ENCODE measurements around the gene SKA1.

Gene SKA1

GRCh38 chr18:50360611-50361010 is 14.2 kb upstream of the SKA1 start:
- Mint-ChIP-seq H3K4me3 (no peak overlapping the region), H3K27ac (no peak overlapping the region), H3K36me3 (ENCODE audit: insufficient read depth) (no peaks in the 10 kb centered on the region), H3K9me3 (no peaks in the 10 kb centered on the region), H3K4me1 (ENCODE audit: low read depth in 2 of 2) (peaks cover 6 to 8% of the 10 kb centered on the region in 2 donors), H3K27me3 (peaks cover 1 to 36% of the 10 kb centered on the region in 2 donors)
- ATAC-seq (replicated peaks), result no peak
- DNase-seq, result no peak

DNA sequence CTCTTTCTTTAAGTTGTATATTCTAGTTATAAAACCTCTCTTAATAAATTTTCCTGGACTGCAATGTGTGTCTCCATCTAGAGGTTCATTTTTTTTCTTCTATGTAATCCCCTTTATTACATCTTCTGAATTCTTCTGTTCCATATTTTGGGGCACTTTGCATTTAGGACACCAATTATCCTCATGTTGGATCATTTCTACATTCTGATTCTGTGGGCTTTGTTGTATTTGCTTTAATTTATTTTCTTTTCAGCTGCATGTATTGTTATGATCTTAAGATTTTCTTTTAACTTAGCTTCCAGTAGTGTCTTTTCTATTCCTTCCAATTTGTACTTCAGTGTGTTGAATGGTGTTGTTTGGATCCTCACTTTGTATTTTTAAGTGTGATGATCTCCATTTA is 5.2 kb upstream of the SKA1 start:
- no peaks in the 10 kb centered on the region for H3K4me1 Mint-ChIP-seq (ENCODE audit: low read depth in 2 of 2)
- peaks cover 53 to 62% of the 10 kb centered on the region in 2 donors for H3K27me3 Mint-ChIP-seq
- no peak overlapping the region for H3K27ac Mint-ChIP-seq
- H3K36me3 Mint-ChIP-seq (ENCODE audit: insufficient read depth), result peaks cover 3% of the 10 kb centered on the region
- ATAC-seq (replicated peaks) (no peak), DNase-seq (no peak)
- H3K4me3 Mint-ChIP-seq, result no peak overlapping the region
- peaks cover 3 to 5% of the 10 kb centered on the region in 2 donors for H3K9me3 Mint-ChIP-seq

- H3K27ac Mint-ChIP-seq, result no peak overlapping the region
- peaks cover 3 to 5% of the 10 kb centered on the region in 2 donors for H3K9me3 Mint-ChIP-seq
- H3K4me3 Mint-ChIP-seq, result no peak overlapping the region
- DNase-seq (no peak), ATAC-seq (replicated peaks) (no peak)
- peaks cover 6% of the 10 kb centered on the region for H3K36me3 Mint-ChIP-seq (ENCODE audit: insufficient read depth)
- peaks cover 31 to 37% of the 10 kb centered on the region in 2 donors for H3K27me3 Mint-ChIP-seq
- peaks cover 0 to 4% of the 10 kb centered on the region in 2 donors for H3K4me1 Mint-ChIP-seq (ENCODE audit: low read depth in 2 of 2)
Observed at GRCh38 chr18:50372743-50373142, 2.1 kb upstream of the SKA1 start.

DNA sequence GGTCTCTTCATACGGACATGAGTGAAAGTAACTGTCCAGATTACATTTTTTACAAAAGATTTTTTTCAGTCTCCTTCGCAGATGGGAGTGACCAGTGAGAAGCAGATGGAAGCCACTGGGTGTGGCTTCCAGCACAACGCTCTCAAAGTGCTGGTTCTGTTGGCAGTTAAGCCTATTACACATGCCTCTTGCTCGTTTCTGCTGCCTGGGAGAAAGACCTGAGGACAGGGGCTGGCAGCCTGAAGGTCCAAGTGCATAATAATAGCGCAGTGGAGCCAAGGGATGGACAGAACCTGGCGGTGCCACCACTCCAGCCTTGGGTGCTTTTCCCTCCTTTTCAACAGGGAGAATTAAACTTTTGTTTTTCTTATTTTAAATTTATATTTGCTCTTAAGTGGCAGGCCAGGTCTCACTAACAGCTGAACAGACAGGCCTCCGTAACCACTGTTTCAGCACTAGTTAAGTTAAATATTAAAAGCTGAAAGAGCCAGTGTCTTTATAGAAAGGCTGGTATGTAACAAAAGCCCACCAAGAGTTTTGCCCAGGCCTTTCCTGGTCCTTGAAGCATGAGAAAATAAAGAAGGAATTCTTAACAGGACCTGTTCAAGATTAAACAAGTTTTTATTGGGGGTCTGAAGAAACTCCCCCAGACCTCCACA is 1.2 kb upstream of the SKA1 start:
- peaks cover 0 to 4% of the 10 kb centered on the region in 2 donors for H3K4me1 Mint-ChIP-seq (ENCODE audit: low read depth in 2 of 2)
- no peak overlapping the region for H3K27ac Mint-ChIP-seq
- H3K9me3 Mint-ChIP-seq, result peaks cover 3 to 5% of the 10 kb centered on the region in 2 donors
- ATAC-seq (replicated peaks) (no peak), DNase-seq (no peak)
- peaks cover 21 to 28% of the 10 kb centered on the region in 2 donors for H3K27me3 Mint-ChIP-seq
- peaks cover 6% of the 10 kb centered on the region for H3K36me3 Mint-ChIP-seq (ENCODE audit: insufficient read depth)
- peak overlapping the region in 1 of 2 donors; percentile 77 for H3K4me3 Mint-ChIP-seq

DNA sequence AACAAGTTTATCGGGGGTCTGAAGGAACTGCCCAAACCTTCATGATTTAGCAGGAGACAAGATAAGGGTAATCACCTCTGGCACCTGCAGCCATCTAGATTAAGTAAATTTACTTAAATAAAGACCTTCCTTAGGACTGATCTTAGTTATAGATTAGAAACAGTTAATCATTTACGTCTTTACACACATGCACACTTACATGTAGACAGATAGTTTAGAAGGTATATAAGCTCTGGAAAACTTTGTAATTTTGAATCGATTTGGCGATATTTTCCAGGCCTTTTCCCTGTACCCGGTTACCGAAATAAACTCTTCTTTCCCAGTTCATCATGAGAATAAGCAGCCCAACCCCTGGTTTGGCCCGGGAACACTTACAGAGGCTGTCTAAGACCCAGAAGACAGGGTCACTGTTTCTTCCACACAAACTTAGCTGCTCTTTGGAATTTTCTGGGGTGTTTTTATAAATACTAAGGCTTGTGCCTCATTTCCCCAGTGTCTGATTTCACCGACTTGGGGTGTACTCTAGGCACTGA is 560 bp upstream of the SKA1 start:
- no peak for ATAC-seq (replicated peaks)
- Mint-ChIP-seq H3K27me3 (peaks cover 15 to 22% of the 10 kb centered on the region in 2 donors), H3K27ac (peak overlapping the region; percentile 86 to 91), H3K4me1 (ENCODE audit: low read depth in 2 of 2) (peaks cover 0 to 4% of the 10 kb centered on the region in 2 donors), H3K36me3 (ENCODE audit: insufficient read depth) (peaks cover 6% of the 10 kb centered on the region), H3K9me3 (peaks cover 3 to 5% of the 10 kb centered on the region in 2 donors), H3K4me3 (peak overlapping the region; percentile 75 to 77)
- DNase-seq, result no peak

DNA sequence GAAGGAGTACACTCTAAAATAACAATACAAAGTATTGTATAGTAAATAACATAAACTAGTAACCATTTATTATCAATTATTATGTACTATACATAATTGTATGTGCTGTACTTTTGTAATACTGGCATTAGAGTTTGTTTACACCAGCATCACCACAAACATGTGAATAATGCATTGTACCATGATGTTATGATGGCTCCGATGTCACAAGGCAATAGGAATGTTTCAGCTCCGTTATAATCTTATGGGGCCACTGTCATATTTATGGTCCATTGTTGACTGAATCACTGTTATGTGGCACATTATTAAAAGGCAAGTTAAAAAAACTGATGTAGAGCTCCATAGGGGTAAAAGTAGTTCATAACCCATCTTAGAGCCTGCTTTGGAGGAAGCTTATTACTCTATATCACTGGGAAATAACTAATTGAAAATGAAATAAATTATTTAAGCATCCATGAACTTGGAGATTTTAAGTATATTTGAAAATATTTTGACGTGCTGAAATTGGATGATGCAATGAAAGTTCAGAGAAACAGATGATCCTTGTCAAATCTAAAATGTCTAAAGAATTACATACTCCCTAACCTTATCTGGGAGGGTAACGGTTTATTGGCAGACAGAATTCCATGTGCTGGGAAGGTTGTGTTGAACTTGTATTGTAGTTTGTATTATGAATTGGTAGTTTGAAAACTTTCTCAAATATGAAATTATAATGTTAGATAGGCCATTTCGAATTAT is 2.4 kb downstream of the SKA1 start:
- no peak for ATAC-seq (replicated peaks)
- Mint-ChIP-seq H3K4me3 (no peak overlapping the region), H3K9me3 (no peaks in the 10 kb centered on the region), H3K27ac (no peak overlapping the region), H3K4me1 (ENCODE audit: low read depth in 2 of 2) (peaks cover 0 to 4% of the 10 kb centered on the region in 2 donors), H3K36me3 (ENCODE audit: insufficient read depth) (peaks cover 6% of the 10 kb centered on the region), H3K27me3 (no peaks in the 10 kb centered on the region)
- DNase-seq, result no peak

DNA sequence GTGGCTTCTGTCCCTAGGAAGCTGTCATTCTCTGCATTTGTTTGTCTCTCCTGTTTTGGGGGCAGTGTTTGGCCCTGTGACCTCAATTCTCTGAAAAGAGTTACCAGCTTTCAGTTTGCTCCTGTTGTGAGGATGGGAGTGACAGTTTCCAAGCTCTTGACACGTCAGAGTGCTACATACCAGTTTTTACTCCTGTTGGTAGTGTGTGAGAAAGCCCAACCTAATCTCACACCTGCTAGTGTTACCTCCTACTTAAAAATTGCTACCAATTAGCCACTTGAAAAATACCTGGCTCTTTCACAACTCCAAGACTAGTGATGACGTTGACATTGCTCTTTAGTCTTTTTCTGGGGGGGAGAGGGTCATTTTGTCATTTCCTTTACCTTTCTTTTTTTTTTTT is 14.1 kb downstream of the SKA1 start:
- no peaks in the 10 kb centered on the region for H3K4me1 Mint-ChIP-seq (ENCODE audit: low read depth in 2 of 2)
- no peak overlapping the region for H3K27ac Mint-ChIP-seq
- no peak overlapping the region for H3K4me3 Mint-ChIP-seq
- H3K36me3 Mint-ChIP-seq (ENCODE audit: insufficient read depth), result no peaks in the 10 kb centered on the region
- H3K9me3 Mint-ChIP-seq, result no peaks in the 10 kb centered on the region
- no peaks in the 10 kb centered on the region for H3K27me3 Mint-ChIP-seq
- ATAC-seq (replicated peaks), result no peak
- no peak for DNase-seq

DNA sequence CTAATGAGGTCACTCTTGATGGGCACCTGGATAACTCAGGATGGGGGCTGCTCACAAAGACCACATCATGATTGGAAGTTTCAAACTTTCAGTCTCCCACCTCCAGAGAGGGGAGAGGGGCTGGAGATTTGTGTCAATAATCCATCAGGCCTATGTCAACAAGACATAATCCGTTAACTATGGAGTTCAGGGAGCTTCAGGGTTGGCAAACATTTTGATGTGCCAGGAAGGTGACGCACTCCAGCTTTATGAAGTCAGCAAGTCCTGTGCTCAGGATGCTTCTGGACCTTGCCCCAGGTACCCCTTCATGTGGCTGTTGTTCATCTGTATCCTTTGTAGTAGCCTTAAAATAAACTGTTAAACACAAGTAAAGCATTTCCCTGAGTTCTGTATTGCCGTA is 19.0 kb downstream of the SKA1 start:
- no peak overlapping the region for H3K4me3 Mint-ChIP-seq
- DNase-seq (no peak), ATAC-seq (replicated peaks) (no peak)
- peaks cover under 1 to 4% of the 10 kb centered on the region in 2 donors for H3K27me3 Mint-ChIP-seq
- H3K27ac Mint-ChIP-seq, result no peak overlapping the region
- H3K36me3 Mint-ChIP-seq (ENCODE audit: insufficient read depth), result no peaks in the 10 kb centered on the region
- H3K4me1 Mint-ChIP-seq (ENCODE audit: low read depth in 2 of 2), result no peaks in the 10 kb centered on the region
- no peaks in the 10 kb centered on the region for H3K9me3 Mint-ChIP-seq

GRCh38 chr18:50395093-50395492 is 20.2 kb downstream of the SKA1 start:
- ATAC-seq (replicated peaks) (no peak), DNase-seq (no peak)
- Mint-ChIP-seq H3K27me3 (peaks cover 7 to 9% of the 10 kb centered on the region in 2 donors), H3K27ac (no peak overlapping the region), H3K4me3 (no peak overlapping the region), H3K36me3 (ENCODE audit: insufficient read depth) (no peaks in the 10 kb centered on the region), H3K4me1 (ENCODE audit: low read depth in 2 of 2) (no peaks in the 10 kb centered on the region), H3K9me3 (no peaks in the 10 kb centered on the region)

DNA sequence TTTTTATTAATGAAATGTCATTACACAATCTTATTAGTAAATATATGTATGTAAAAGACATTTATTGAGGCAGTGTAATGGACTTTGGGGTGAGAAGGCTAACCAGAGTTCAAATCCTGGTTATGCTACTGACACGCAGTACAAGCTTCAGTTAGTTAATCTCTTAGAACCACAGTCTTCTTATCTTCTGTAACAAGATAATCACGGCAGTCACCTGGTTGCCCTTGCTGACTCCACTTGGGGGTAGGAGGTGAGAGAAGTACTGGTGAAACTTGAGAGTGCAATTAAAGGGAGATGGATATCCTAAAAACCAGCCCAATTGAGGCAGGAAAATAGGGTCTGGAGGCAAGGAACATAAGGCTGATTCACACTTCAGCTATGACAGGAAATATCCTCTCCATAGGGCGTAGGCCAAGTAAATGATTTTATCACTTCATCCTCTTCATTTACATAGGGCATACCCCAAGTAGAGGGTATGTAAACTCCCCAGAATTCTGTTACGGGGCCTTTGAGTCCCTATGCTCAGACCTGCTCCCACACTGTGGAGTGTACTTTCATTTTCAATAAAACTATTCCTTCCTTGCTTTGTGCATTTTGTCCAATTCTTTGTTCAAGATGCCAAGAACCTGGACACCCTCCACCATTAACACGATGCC is 21.3 kb downstream of the SKA1 start:
- Mint-ChIP-seq H3K36me3 (ENCODE audit: insufficient read depth) (no peaks in the 10 kb centered on the region), H3K9me3 (no peaks in the 10 kb centered on the region), H3K4me1 (ENCODE audit: low read depth in 2 of 2) (no peaks in the 10 kb centered on the region), H3K27ac (no peak overlapping the region), H3K27me3 (peaks cover 16 to 17% of the 10 kb centered on the region in 2 donors), H3K4me3 (no peak overlapping the region)
- DNase-seq (no peak), ATAC-seq (replicated peaks) (no peak)

DNA sequence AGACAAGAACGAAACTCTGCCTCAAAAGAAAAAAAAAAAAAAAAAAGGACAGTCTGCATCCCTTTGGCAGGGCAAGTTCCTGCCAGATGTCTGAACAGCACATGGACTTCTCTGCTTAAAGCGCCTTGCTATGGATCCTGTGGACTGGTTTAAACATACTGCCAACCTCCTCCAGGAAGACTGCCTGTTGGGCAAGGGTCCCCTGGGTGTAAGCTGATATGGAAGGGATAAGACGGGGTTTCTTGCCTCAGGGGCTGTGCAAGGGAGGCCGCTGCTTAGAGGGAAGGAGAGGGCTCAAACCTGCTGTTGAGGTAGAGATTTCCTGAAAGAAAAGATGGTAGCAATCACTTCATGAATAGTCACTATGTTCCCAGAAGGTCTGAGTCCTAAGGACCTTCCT is 22.2 kb downstream of the SKA1 start:
- Mint-ChIP-seq H3K27me3 (peaks cover 23 to 26% of the 10 kb centered on the region in 2 donors), H3K4me1 (ENCODE audit: low read depth in 2 of 2) (no peaks in the 10 kb centered on the region), H3K4me3 (no peak overlapping the region), H3K27ac (no peak overlapping the region), H3K9me3 (no peaks in the 10 kb centered on the region), H3K36me3 (ENCODE audit: insufficient read depth) (no peaks in the 10 kb centered on the region)
- DNase-seq, result no peak
- ATAC-seq (replicated peaks), result no peak

- Mint-ChIP-seq H3K4me1 (ENCODE audit: low read depth in 2 of 2) (no peaks in the 10 kb centered on the region), H3K27me3 (peaks cover 34 to 37% of the 10 kb centered on the region in 2 donors), H3K9me3 (no peaks in the 10 kb centered on the region), H3K36me3 (ENCODE audit: insufficient read depth) (no peaks in the 10 kb centered on the region), H3K27ac (no peak overlapping the region), H3K4me3 (no peak overlapping the region)
- DNase-seq, result no peak
- ATAC-seq (replicated peaks), result no peak
Observed at GRCh38 chr18:50398099-50398498, 23.3 kb downstream of the SKA1 start.

- ATAC-seq (replicated peaks) (no peak), DNase-seq (no peak)
- Mint-ChIP-seq H3K4me1 (ENCODE audit: low read depth in 2 of 2) (no peaks in the 10 kb centered on the region), H3K4me3 (no peak overlapping the region), H3K27ac (no peak overlapping the region), H3K9me3 (no peaks in the 10 kb centered on the region), H3K27me3 (peaks cover 42 to 45% of the 10 kb centered on the region in 2 donors), H3K36me3 (ENCODE audit: insufficient read depth) (no peaks in the 10 kb centered on the region)
Observed at GRCh38 chr18:50398947-50399346, 24.1 kb downstream of the SKA1 start.
